Natural killer cell treated with Interleukin-12 subunit alpha and Interleukin-12 subunit beta and Interleukin-15 and Interleukin-18, amount 100 ng/mL, for 72 hours (primary cell): Measurements from ENCODE around the gene GSTP1. TPM values are rescaled to one million over a fixed set of nuclear protein-coding genes. Genes with fewer than 3 reads are reported as not detected.
A peak's percentile ranks its signal among the peaks of the same experiment; 100 is the strongest.

Experiments used
- ATAC-seq, 2 donors: fragments of 150-1000 bp; cut with Tn5 transposase in 1 of 2; sonication (Bioruptor Pico), chemical (Tn5 transposase) in 1 of 2; 2 replicates each; pipeline ENCODE4 v1.10.0; 2021
- DNase-seq: peaks from one replicate; pipeline ENCODE4 v3.0.0; 2022; ENCODE audit warnings: low spot score
- H3K27ac Mint-ChIP-seq, 2 donors: 1 replicate in 1 of 2; 2 replicates in 1 of 2; pipeline ENCODE4 v1.8.0; 2022; ENCODE audit warnings: mixed read lengths in 2 of 2, mild to moderate bottlenecking in 1 of 2, moderate library complexity in 1 of 2
- H3K27me3 Mint-ChIP-seq, 2 donors: 1 replicate in 1 of 2; 2 replicates in 1 of 2; pipeline ENCODE4 v1.8.0; 2022; ENCODE audit warnings: mixed read lengths in 2 of 2
- H3K36me3 Mint-ChIP-seq: one replicate; pipeline ENCODE4 v1.8.0; 2022; ENCODE audit warnings: mixed read lengths
- H3K4me1 Mint-ChIP-seq, 2 donors: 1 replicate in 1 of 2; 2 replicates in 1 of 2; pipeline ENCODE4 v1.8.0; 2022; ENCODE audit warnings: low read depth in 2 of 2, mixed read lengths in 2 of 2, mild to moderate bottlenecking in 1 of 2
- H3K4me3 Mint-ChIP-seq: one replicate; pipeline ENCODE4 v1.8.0; 2022; ENCODE audit warnings: mixed read lengths
- H3K9me3 Mint-ChIP-seq: 2 replicates; pipeline ENCODE4 v1.8.0; 2022; ENCODE audit warnings: mixed read lengths
- total RNA-seq, 2 donors: library from RNA; stranded (reverse); gene quantifications; one replicate each; pipeline ENCODE4 v1.2.3, GENCODE V29; 2022

GSTP1 gene
- total RNA-seq, 2 donors from 2014 or later: 539 to 557 TPM

- Mint-ChIP-seq H3K36me3 (peaks cover 5% of the 10 kb centered on the region), H3K27ac (peak overlapping the region; percentile 44 to 54), H3K27me3 (no peaks in the 10 kb centered on the region), H3K4me3 (no peak overlapping the region), H3K9me3 (no peaks in the 10 kb centered on the region), H3K4me1 (peaks cover 20 to 31% of the 10 kb centered on the region in 2 donors)
- ATAC-seq (no peak), DNase-seq (no peak)
Observed at GRCh38 chr11:67609316-67609715, 25.7 kb downstream of the GSTP1 start.

DNA sequence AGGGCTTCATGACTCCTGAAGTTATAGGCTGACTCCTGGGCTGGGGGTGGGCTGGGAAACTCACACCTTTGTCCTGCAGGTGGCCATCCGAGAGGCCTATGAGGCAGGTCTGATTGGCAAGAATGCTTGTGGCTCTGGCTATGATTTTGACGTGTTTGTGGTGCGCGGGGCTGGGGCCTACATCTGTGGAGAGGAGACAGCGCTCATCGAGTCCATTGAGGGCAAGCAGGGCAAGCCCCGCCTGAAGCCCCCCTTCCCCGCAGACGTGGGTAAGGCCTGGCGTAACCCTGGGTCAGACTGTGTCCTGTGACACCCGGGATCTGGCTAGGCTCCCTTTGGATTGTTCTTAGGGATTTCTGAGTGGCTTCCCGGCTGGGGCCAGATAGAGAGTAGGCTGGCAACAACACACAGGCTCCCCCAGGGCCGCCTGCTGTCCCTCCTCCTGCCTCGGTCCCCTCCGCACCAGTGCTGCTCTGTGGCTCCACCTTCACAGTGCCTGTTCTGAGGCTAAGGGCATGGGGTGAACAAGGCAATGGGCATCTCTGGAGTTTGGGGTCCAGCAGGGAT lies 26.8 kb downstream of the GSTP1 start:
- no peak for ATAC-seq
- H3K27me3 Mint-ChIP-seq: no peaks in the 10 kb centered on the region
- no peaks in the 10 kb centered on the region for H3K9me3 Mint-ChIP-seq
- peaks cover 5% of the 10 kb centered on the region for H3K36me3 Mint-ChIP-seq
- no peak overlapping the region for H3K4me3 Mint-ChIP-seq
- DNase-seq: no peak
- no peak overlapping the region for H3K27ac Mint-ChIP-seq
- peaks cover 20 to 37% of the 10 kb centered on the region in 2 donors for H3K4me1 Mint-ChIP-seq

DNA sequence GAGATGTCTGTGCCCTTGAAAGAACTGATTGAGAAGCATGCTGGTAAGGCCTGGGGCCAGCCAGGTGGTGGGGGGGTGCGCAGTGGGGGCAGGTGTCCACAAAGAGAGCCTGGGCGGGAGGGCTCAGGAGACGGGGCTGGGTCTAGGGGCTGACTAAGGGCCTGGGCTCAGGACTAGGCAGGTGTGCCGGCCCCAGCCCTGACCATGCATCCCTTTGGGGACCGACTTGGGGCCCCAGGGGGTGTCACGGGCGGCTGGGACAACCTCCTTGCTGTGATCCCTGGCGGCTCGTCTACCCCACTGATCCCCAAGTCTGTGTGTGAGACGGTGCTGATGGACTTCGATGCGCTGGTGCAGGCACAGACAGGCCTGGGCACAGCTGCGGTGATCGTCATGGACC lies 27.6 kb downstream of the GSTP1 start:
- Mint-ChIP-seq H3K36me3 (peaks cover 5% of the 10 kb centered on the region), H3K27ac (no peak overlapping the region), H3K27me3 (no peaks in the 10 kb centered on the region), H3K4me1 (peaks cover 20 to 36% of the 10 kb centered on the region in 2 donors), H3K4me3 (no peak overlapping the region), H3K9me3 (no peaks in the 10 kb centered on the region)
- ATAC-seq (no peak), DNase-seq (no peak)

- peaks cover 16 to 33% of the 10 kb centered on the region in 2 donors for H3K4me1 Mint-ChIP-seq
- H3K9me3 Mint-ChIP-seq: no peaks in the 10 kb centered on the region
- no peak overlapping the region for H3K4me3 Mint-ChIP-seq
- ATAC-seq (no peak), DNase-seq (no peak)
- H3K36me3 Mint-ChIP-seq: peaks cover 5% of the 10 kb centered on the region
- H3K27ac Mint-ChIP-seq: peak overlapping the region; percentile 95 to 98
- H3K27me3 Mint-ChIP-seq: no peaks in the 10 kb centered on the region
Observed at GRCh38 chr11:67611704-67612587, 28.3 kb downstream of the GSTP1 start.

DNA sequence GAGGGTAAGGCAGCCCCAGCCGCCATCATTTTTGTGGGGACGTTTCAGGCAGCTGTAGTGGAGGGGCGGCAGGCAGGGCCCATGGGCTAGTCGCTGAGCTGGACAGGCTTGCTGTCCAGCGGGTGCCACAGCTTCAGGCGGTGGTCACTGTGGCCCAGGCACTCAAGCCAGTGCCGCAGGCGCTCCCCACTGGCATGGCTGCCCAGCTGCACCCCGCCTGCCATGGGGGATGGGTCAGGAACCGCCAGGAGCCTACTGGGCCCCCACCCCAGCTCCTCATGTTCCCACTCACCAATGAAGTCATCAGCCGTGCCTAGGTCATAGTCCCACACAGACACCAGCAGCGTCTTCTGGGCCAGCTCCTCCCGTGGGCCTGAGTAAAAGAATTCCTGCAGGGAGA lies 29.1 kb downstream of the GSTP1 start:
- no peak overlapping the region for H3K4me3 Mint-ChIP-seq
- H3K36me3 Mint-ChIP-seq: peaks cover 5% of the 10 kb centered on the region
- H3K4me1 Mint-ChIP-seq: peaks cover 16 to 33% of the 10 kb centered on the region in 2 donors
- no peaks in the 10 kb centered on the region for H3K27me3 Mint-ChIP-seq
- H3K9me3 Mint-ChIP-seq: no peaks in the 10 kb centered on the region
- peak overlapping the region; percentile 95 to 98 for H3K27ac Mint-ChIP-seq
- DNase-seq (no peak), ATAC-seq (no peak)

GRCh38 chr11:67613313-67613959 lies 29.8 kb downstream of the GSTP1 start:
- ATAC-seq (no peak), DNase-seq (no peak)
- no peaks in the 10 kb centered on the region for H3K27me3 Mint-ChIP-seq
- peak overlapping the region; percentile 95 to 98 for H3K27ac Mint-ChIP-seq
- no peaks in the 10 kb centered on the region for H3K9me3 Mint-ChIP-seq
- H3K36me3 Mint-ChIP-seq: peaks cover 5% of the 10 kb centered on the region
- H3K4me1 Mint-ChIP-seq: peaks cover 14 to 33% of the 10 kb centered on the region in 2 donors
- H3K4me3 Mint-ChIP-seq: peak overlapping the region; percentile 80

- Mint-ChIP-seq H3K27ac (peak overlapping the region; percentile 95 to 98), H3K9me3 (no peaks in the 10 kb centered on the region), H3K4me1 (peaks cover 7 to 28% of the 10 kb centered on the region in 2 donors), H3K4me3 (peak overlapping the region; percentile 80), H3K27me3 (no peaks in the 10 kb centered on the region), H3K36me3 (peaks cover under 1% of the 10 kb centered on the region)
- peak; percentile 92 for DNase-seq
- ATAC-seq: peak; percentile 93 to 94
Observed at GRCh38 chr11:67613960-67614715, 30.5 kb downstream of the GSTP1 start.

DNA sequence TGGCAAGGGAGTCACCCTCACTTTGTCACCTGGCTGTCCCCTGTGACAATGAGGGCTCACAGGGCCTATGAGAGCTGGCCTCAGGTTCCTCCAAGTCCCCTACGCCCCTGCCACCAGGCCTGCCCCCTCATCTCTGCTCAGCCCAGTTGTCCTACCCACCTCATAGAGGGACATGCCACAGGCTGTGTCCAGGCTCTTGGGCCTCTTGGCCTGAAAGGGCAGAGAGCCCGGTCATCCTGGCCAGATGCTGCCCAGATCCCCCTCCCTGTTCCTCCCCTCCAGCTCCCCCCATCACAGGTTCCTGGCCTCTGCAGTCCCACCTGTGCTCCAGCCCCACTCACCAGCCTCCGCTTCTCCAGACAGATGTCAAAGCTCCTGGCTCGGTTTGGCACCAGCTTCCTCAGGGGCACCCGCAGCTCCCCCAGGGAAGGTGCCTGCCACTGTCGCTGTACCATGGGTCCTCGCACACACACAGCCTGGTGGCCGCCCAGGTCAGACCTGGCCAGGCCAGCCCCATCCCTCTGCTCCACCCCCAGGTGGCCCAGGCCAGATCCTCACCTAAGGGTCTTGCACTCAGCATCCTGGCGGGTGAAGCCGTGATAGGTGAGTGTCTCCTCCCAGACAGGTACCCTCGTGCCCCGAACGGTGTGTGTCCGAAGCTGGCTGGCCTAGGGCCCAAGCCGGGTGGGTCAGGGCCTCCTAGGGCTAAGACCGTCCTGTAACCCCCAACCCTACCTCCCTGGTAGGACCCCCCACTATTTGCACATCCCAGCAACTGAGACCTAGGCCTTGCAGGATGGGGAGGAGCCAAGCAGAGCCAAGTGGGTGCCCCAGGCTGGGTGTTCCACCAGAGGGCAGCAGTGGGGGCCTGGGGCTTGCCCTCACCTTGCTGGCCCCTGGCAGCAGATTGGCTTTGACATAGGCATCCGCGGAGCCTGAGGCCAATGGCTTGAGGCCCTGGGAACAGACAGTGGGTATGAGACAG lies 31.4 kb downstream of the GSTP1 start:
- ATAC-seq (peak; percentile 41 to 47), DNase-seq (peak; percentile 73)
- Mint-ChIP-seq H3K4me1 (peaks cover 6 to 24% of the 10 kb centered on the region in 2 donors), H3K36me3 (no peaks in the 10 kb centered on the region), H3K27me3 (no peaks in the 10 kb centered on the region), H3K4me3 (peak overlapping the region; percentile 80), H3K9me3 (no peaks in the 10 kb centered on the region), H3K27ac (peak overlapping the region; percentile 95 to 98)

DNA sequence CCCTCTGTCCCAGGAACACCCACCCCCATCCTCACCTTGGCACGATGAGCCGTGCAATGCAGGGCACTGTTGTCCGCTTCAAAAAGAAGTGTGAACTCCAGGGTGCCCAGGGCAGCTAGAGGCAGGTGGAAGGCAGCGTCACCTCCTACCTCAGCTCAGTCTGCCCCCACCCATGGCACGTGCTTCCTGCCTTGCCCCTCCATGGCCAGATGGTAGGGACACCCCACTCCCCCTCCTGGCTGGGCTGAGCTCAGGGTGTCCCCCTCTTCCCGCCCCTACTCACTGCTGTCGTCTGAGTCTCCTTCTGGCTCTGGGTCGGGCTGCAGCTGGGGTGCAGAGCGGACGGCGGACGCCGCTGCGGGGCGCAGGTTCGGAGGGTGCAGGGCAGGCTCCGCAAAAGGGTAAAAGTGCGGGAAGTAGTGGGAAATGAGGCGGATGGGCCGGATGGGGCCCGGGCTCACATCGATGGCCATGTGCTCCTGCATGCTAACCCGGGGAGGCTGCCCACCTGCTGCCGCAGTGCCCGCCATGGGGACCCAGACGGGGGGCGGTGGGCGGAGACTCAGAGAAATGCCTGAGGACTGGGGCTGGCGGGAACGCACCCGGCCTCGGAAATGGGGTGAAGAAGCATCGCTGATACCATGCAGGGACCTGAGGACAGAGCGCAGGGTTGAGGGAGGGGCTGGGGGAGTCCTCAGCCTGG lies 32.3 kb downstream of the GSTP1 start:
- H3K4me3 Mint-ChIP-seq: no peak overlapping the region
- peak overlapping the region; percentile 31 to 95 for H3K27ac Mint-ChIP-seq
- DNase-seq (no peak), ATAC-seq (no peak)
- no peaks in the 10 kb centered on the region for H3K36me3 Mint-ChIP-seq
- no peaks in the 10 kb centered on the region for H3K9me3 Mint-ChIP-seq
- H3K4me1 Mint-ChIP-seq: peaks cover 6 to 24% of the 10 kb centered on the region in 2 donors
- H3K27me3 Mint-ChIP-seq: no peaks in the 10 kb centered on the region

- DNase-seq (no peak), ATAC-seq (no peak)
- H3K36me3 Mint-ChIP-seq: no peaks in the 10 kb centered on the region
- H3K27ac Mint-ChIP-seq: peak overlapping the region; percentile 86 to 95
- no peaks in the 10 kb centered on the region for H3K9me3 Mint-ChIP-seq
- H3K4me3 Mint-ChIP-seq: peak overlapping the region; percentile 3
- H3K27me3 Mint-ChIP-seq: no peaks in the 10 kb centered on the region
- H3K4me1 Mint-ChIP-seq: peaks cover 6 to 24% of the 10 kb centered on the region in 2 donors
Observed at GRCh38 chr11:67616431-67617242, 33.0 kb downstream of the GSTP1 start.

- Mint-ChIP-seq H3K36me3 (no peaks in the 10 kb centered on the region), H3K4me3 (peak overlapping the region; percentile 3), H3K27ac (peak overlapping the region; percentile 36 to 86), H3K4me1 (peaks cover 6 to 24% of the 10 kb centered on the region in 2 donors), H3K9me3 (no peaks in the 10 kb centered on the region), H3K27me3 (no peaks in the 10 kb centered on the region)
- DNase-seq (no peak), ATAC-seq (no peak)
Observed at GRCh38 chr11:67617243-67617953, 33.8 kb downstream of the GSTP1 start.
